Thoracic aorta (tissue), 2 donors: ENCODE results near the gene TMEM11. TPM values are rescaled to one million over a fixed set of nuclear protein-coding genes. Genes with fewer than 3 reads are reported as not detected.
A peak's percentile ranks its signal among the peaks of the same experiment; 100 is the strongest.

Experiments used
- ATAC-seq: fragments of 150-250 bp; one replicate; pipeline ENCODE4 v1.8.0; 2017; ENCODE audit warnings: low read depth; ENCODE audit not compliant: insufficient number of reproducible peaks, low FRiP score
- DNase-seq: peaks from one replicate; pipeline ENCODE4 v3.0.0-alpha.2; 2020; ENCODE audit warnings: low spot score
- H3K27ac ChIP-seq, 2 donors: fragments of 200-600 bp; sonication (generic); 1 replicate in 1 of 2; 2 replicates in 1 of 2; pipeline ENCODE4 v1.5.1; 2016; ENCODE audit warnings: mild to moderate bottlenecking in 2 of 2, moderate library complexity in 2 of 2
- H3K27me3 ChIP-seq: fragments of 200-600 bp; sonication (generic); replicated peaks from 2 replicates; pipeline ENCODE4 v1.6.0; 2016; ENCODE audit warnings: mild to moderate bottlenecking; ENCODE audit not compliant: insufficient read depth
- H3K36me3 ChIP-seq: fragments of 200-600 bp; sonication (generic); one replicate; pipeline ENCODE4 v1.5.1; 2016
- H3K4me1 ChIP-seq, 2 donors: fragments of 200-600 bp; sonication (generic); 1 replicate in 1 of 2; 2 replicates in 1 of 2; pipeline versions ENCODE4 v1.5.1 to v1.6.0; 2016; ENCODE audit warnings: low read depth in 2 of 2, mild to moderate bottlenecking in 1 of 2; ENCODE audit not compliant: control insufficient read depth in 1 of 2
- H3K4me3 ChIP-seq: fragments of 200-600 bp; sonication (generic); 2 replicates; pipeline ENCODE4 v1.5.1; 2016; ENCODE audit warnings: mild to moderate bottlenecking
- H3K9me3 ChIP-seq: fragments of 200-600 bp; sonication (generic); 2 replicates; pipeline ENCODE4 v1.5.1; 2016
- total RNA-seq, 2 donors: library from RNA; depleted of rRNA; stranded (reverse); fragments of >200 nt; gene quantifications; one replicate each; pipeline versions ENCODE4 v1.1.0 to v1.2.3, GENCODE V29; 2016
- TF ChIP-seq, protein P1 (sequence below): fragments of 200-600 bp; sonication (generic); IDR thresholded peaks from one replicate; pipeline ENCODE4 v1.5.1; 2019; ENCODE audit warnings: antibody characterized with exemption

TMEM11 gene
- total RNA-seq, 2 donors from 2014 or later, result 16.2 to 18.7 TPM

DNA sequence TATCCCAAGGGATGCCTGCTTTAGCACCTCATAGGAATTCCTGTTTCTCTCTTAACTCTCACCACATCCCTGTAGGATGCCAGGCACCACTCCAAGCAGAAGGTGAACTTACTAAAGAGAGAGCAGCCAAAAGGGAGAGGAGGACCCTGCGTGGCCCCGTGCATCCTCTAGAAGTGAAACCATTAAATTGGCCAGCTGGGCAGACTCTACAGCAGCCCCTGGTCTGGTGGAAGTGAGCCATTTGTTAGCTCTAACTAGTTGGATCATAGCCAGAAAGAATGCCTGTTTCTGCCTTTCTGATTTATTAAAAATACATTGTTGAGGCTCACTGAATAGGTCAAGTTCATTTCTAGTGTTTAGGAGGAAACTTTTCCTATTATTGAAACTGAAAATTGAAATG lies 22.3 kb downstream of the TMEM11 start:
- peaks cover 3 to 37% of the 10 kb centered on the region in 2 donors for H3K4me1 ChIP-seq
- H3K27me3 ChIP-seq, result no peaks in the 10 kb centered on the region
- peak overlapping the region; percentile 46 to 65 for H3K27ac ChIP-seq
- peak overlapping the region; percentile 25 for H3K4me3 ChIP-seq
- H3K9me3 ChIP-seq, result no peaks in the 10 kb centered on the region
- ATAC-seq, result no peak
- peaks cover 3% of the 10 kb centered on the region for H3K36me3 ChIP-seq
- DNase-seq, result no peak
- TF ChIP-seq, protein P1, sequence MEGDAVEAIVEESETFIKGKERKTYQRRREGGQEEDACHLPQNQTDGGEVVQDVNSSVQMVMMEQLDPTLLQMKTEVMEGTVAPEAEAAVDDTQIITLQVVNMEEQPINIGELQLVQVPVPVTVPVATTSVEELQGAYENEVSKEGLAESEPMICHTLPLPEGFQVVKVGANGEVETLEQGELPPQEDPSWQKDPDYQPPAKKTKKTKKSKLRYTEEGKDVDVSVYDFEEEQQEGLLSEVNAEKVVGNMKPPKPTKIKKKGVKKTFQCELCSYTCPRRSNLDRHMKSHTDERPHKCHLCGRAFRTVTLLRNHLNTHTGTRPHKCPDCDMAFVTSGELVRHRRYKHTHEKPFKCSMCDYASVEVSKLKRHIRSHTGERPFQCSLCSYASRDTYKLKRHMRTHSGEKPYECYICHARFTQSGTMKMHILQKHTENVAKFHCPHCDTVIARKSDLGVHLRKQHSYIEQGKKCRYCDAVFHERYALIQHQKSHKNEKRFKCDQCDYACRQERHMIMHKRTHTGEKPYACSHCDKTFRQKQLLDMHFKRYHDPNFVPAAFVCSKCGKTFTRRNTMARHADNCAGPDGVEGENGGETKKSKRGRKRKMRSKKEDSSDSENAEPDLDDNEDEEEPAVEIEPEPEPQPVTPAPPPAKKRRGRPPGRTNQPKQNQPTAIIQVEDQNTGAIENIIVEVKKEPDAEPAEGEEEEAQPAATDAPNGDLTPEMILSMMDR, result no peak

DNA sequence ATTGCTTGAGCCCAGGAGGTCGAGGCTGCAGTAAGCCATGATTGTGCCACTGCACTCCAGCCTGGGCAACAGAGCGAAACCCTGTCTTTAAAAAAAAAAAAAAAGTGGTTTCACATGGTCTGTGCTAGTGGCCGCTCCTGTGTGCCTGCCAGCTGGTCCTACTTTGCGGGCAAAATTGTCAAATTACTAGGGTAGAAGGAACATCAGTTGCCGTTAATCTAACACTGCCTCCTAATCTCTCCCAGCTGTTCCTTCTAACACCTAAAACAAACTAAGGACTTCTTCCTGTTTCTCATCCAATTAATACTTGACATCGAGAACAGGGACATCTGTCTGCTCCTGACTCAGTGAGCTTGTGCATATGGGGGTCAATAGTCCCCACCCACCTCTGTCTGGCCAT lies 23.9 kb downstream of the TMEM11 start:
- DNase-seq, result no peak
- H3K4me3 ChIP-seq, result no peak overlapping the region
- peaks cover 3 to 33% of the 10 kb centered on the region in 2 donors for H3K4me1 ChIP-seq
- H3K9me3 ChIP-seq, result no peaks in the 10 kb centered on the region
- ATAC-seq, result no peak
- no peaks in the 10 kb centered on the region for H3K36me3 ChIP-seq
- H3K27me3 ChIP-seq, result no peaks in the 10 kb centered on the region
- TF ChIP-seq, protein P1, result no peak
- no peak overlapping the region for H3K27ac ChIP-seq

DNA sequence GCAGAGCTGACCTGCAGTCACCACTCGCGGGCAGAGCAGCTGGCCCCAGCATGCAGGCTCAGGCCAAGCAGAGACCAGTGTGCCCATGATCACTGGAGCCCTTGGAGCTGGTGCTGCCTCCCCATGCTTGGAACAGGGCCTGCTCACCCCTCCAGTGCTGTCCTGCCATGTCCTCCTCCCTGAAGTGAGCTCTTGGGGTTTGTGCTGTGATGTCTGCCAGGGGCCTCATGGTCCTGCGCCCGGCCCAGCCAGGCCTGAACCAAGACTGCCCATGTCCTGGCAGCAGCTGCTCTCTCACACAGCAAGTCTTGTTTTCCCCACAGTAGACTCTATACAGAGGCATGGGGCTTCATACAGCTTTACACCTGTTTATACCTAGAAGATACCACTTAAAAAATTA lies 24.6 kb downstream of the TMEM11 start:
- Histone ChIP-seq H3K27ac (no peak overlapping the region), H3K4me3 (no peak overlapping the region), H3K9me3 (no peaks in the 10 kb centered on the region), H3K4me1 (peaks cover 3 to 26% of the 10 kb centered on the region in 2 donors), H3K36me3 (no peaks in the 10 kb centered on the region), H3K27me3 (no peaks in the 10 kb centered on the region)
- DNase-seq (no peak), ATAC-seq (no peak)
- TF ChIP-seq, protein P1, result no peak

DNA sequence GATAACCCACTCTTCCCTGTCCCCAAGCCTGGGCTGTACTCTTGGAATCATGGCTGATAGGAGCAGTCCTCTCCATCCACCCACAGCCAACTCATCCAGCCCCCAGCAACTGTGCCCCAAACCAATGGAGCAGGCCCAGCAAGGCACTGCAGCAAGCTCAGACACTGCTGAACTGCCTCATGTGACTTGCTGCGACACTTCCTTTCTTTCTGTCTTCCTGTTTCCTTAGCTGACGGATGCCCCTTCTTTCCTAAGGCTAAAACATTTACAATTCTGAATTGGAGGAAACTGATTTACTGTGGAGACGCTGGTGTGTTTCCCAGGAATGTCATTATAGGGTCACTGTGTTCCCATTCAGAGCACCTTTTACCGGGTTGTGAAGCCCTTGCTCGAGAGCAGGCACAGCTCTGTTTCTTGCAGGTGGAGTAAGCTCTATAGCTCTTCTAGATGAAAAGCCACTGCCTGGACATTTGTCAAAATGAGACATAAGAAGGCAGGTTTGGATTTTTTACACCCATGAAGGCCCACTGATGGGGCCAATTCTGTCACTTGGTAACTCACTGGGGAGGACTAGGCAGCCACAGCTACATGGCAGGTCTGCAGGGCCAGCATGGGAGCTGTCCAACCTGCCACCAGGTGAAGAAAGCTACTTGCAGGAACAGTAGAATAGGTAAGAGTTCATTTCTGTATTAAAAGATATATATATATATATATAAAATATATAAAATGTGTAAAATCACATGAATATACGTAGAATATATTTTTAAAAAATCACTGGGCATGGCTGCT lies 27.4 kb downstream of the TMEM11 start:
- no peaks in the 10 kb centered on the region for H3K27me3 ChIP-seq
- H3K4me3 ChIP-seq, result no peak overlapping the region
- no peak overlapping the region for H3K27ac ChIP-seq
- peaks cover 3 to 13% of the 10 kb centered on the region in 2 donors for H3K4me1 ChIP-seq
- ATAC-seq (no peak), DNase-seq (no peak)
- no peaks in the 10 kb centered on the region for H3K9me3 ChIP-seq
- H3K36me3 ChIP-seq, result peaks cover 5% of the 10 kb centered on the region
- TF ChIP-seq, protein P1, result no peak

DNA sequence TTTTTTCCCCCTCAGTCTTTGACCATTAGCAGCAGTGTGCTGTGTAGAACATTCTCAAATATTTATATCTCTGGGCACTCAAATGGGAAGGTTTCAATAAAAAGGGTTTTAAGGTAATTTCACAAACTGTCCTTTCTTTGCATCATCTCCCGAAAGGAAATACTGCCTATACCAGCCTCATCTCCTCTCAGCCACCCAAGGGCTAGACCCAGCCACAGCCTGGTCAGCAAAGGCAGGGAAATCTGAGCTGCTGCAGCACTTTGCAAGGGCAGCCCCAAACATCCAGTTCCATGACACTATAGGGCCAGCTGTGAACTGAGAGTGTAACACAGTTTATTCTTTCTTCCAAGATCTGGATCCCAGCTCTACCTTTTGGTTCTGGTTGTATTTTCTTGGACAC lies 28.9 kb downstream of the TMEM11 start:
- no peak for ATAC-seq
- H3K36me3 ChIP-seq, result peaks cover 5% of the 10 kb centered on the region
- TF ChIP-seq, protein P1, result no peak

More for the DNA sequence above, 28.9 kb downstream of the TMEM11 start:
- no peak overlapping the region for H3K27ac ChIP-seq
- H3K4me3 ChIP-seq, result no peak overlapping the region
- DNase-seq, result no peak
- no peaks in the 10 kb centered on the region for H3K27me3 ChIP-seq
- H3K9me3 ChIP-seq, result no peaks in the 10 kb centered on the region
- H3K4me1 ChIP-seq, result no peaks in the 10 kb centered on the region
